Hematopoietic multipotent progenitor cell treated with erythropoietin and hydrocortisone succinate and interleukin-3 and kit ligand, for 15 days (in vitro differentiated cells): Measurements from ENCODE around the gene NDUFS6.
"Not testable (repeated sequence)": the region's sequence is repeated elsewhere in the genome, so short reads cannot be mapped to it uniquely, and the experiment has no call there.

ENCODE experiments used
- DNase-seq: peaks from one replicate; pipeline ENCODE4 v3.0.0-alpha.2; 2015; ENCODE audit warnings: low spot score

Gene NDUFS6

GRCh38 chr5:1834022-1834551, 32.9 kb downstream of the NDUFS6 start:
- DNase-seq: no peak

- no peak for DNase-seq
Measured at GRCh38 chr5:1834721-1835429, 33.7 kb downstream of the NDUFS6 start.

GRCh38 chr5:1835431-1835830, 34.2 kb downstream of the NDUFS6 start:
- DNase-seq: no peak

- no peak for DNase-seq
Measured at GRCh38 chr5:1836176-1836890, 35.1 kb downstream of the NDUFS6 start.

GRCh38 chr5:1836891-1837880, 36.0 kb downstream of the NDUFS6 start:
- no peak for DNase-seq

GRCh38 chr5:1838013-1838412, 36.8 kb downstream of the NDUFS6 start:
- no peak for DNase-seq

GRCh38 chr5:1840071-1840547, 38.9 kb downstream of the NDUFS6 start:
- no peak for DNase-seq

- no peak for DNase-seq
Measured at GRCh38 chr5:1840741-1841521, 39.7 kb downstream of the NDUFS6 start.

- DNase-seq: no peak
Measured at GRCh38 chr5:1842004-1842819, 41.0 kb downstream of the NDUFS6 start.

- not testable (repeated sequence) for DNase-seq
Measured at GRCh38 chr5:1843761-1844160, 42.6 kb downstream of the NDUFS6 start.

- no peak for DNase-seq
Measured at GRCh38 chr5:1844708-1845436, 43.7 kb downstream of the NDUFS6 start.

- no peak for DNase-seq
Measured at GRCh38 chr5:1845696-1846095, 44.5 kb downstream of the NDUFS6 start.

- DNase-seq: no peak
Measured at GRCh38 chr5:1846583-1846982, 45.4 kb downstream of the NDUFS6 start.

GRCh38 chr5:1847056-1847455, 45.8 kb downstream of the NDUFS6 start:
- no peak for DNase-seq

GRCh38 chr5:1847611-1848010, 46.4 kb downstream of the NDUFS6 start:
- no peak for DNase-seq

- DNase-seq: no peak
Measured at GRCh38 chr5:1850324-1851154, 49.3 kb downstream of the NDUFS6 start.

GRCh38 chr5:1851290-1851934, 50.2 kb downstream of the NDUFS6 start:
- DNase-seq: no peak

GRCh38 chr5:1852324-1852947, 51.2 kb downstream of the NDUFS6 start:
- no peak for DNase-seq
